Subcutaneous abdominal adipose tissue (tissue), 5 donors: ENCODE results near the gene SERINC5.
A peak's percentile ranks its signal among the peaks of the same experiment; 100 is the strongest.

Experiments used
- H3K27ac ChIP-seq: one replicate; pipeline ENCODE4 v1.7.0; 2013; ENCODE audit warnings: low read depth, mild to moderate bottlenecking, inconsistent platforms, low read length, moderate library complexity
- H3K27me3 ChIP-seq, 5 donors: one replicate each; pipeline ENCODE4 v1.7.0; 2013; ENCODE audit warnings: low read length in 5 of 5, inconsistent platforms in 1 of 5; ENCODE audit not compliant: control insufficient read depth in 5 of 5, insufficient read depth in 4 of 5
- H3K36me3 ChIP-seq, 5 donors: one replicate each; pipeline ENCODE4 v1.7.0; 2013; ENCODE audit warnings: low read length in 5 of 5; ENCODE audit not compliant: control insufficient read depth in 5 of 5, insufficient read depth in 5 of 5
- H3K4me1 ChIP-seq, 5 donors: one replicate each; pipeline ENCODE4 v1.7.0; 2013; ENCODE audit warnings: low read length in 5 of 5, mild to moderate bottlenecking in 3 of 5, moderate library complexity in 1 of 5; ENCODE audit not compliant: control insufficient read depth in 5 of 5, insufficient read depth in 5 of 5
- H3K4me3 ChIP-seq, 5 donors: one replicate each; pipeline ENCODE4 v1.7.0; 2013; ENCODE audit warnings: low read length in 5 of 5, low read depth in 1 of 5
- H3K9ac ChIP-seq, 5 donors: one replicate each; pipeline ENCODE4 v1.7.0; 2013; ENCODE audit warnings: low read length in 5 of 5, mild to moderate bottlenecking in 4 of 5, moderate library complexity in 3 of 5
- H3K9me3 ChIP-seq, 5 donors: one replicate each; pipeline ENCODE4 v1.7.0; 2013; ENCODE audit warnings: low read length in 5 of 5; ENCODE audit not compliant: control insufficient read depth in 5 of 5
- donor health status: healthy.
- donor health status: healthy.
- donor health status: healthy.
- donor health status: healthy.
- donor health status: healthy.

SERINC5 gene

GRCh38 chr5:80217667-80218066 lies 38.2 kb downstream of the SERINC5 start:
- Histone ChIP-seq H3K27ac (no peak overlapping the region), H3K9ac (no peak overlapping the region), H3K4me3 (no peak overlapping the region)

GRCh38 chr5:80216753-80217596 lies 38.9 kb downstream of the SERINC5 start:
- Histone ChIP-seq H3K27me3 (no peaks in the 10 kb centered on the region), H3K36me3 (peaks cover 0 to 6% (median 3%) of the 10 kb centered on the region in 5 donors), H3K4me3 (no peak overlapping the region), H3K4me1 (peaks cover 0 to 24% (median 10%) of the 10 kb centered on the region in 5 donors), H3K27ac (no peak overlapping the region), H3K9me3 (no peaks in the 10 kb centered on the region), H3K9ac (no peak overlapping the region)

More at GRCh38 chr5:80217667-80218066, 38.2 kb downstream of the SERINC5 start:
- H3K36me3 ChIP-seq: peaks cover 0 to 6% (median 3%) of the 10 kb centered on the region in 5 donors
- H3K4me1 ChIP-seq: peaks cover 0 to 24% (median 10%) of the 10 kb centered on the region in 5 donors
- no peaks in the 10 kb centered on the region for H3K9me3 ChIP-seq
- H3K27me3 ChIP-seq: no peaks in the 10 kb centered on the region

- Histone ChIP-seq H3K27me3 (no peaks in the 10 kb centered on the region), H3K4me3 (no peak overlapping the region), H3K9me3 (no peaks in the 10 kb centered on the region), H3K27ac (peak overlapping the region; percentile 15), H3K9ac (no peak overlapping the region), H3K4me1 (peaks cover 0 to 24% (median 10%) of the 10 kb centered on the region in 5 donors), H3K36me3 (peaks cover 0 to 6% (median 3%) of the 10 kb centered on the region in 5 donors)
Observed at GRCh38 chr5:80216096-80216495, 39.8 kb downstream of the SERINC5 start.

GRCh38 chr5:80215523-80215922 lies 40.3 kb downstream of the SERINC5 start:
- no peak overlapping the region for H3K4me3 ChIP-seq
- no peaks in the 10 kb centered on the region for H3K27me3 ChIP-seq
- no peak overlapping the region for H3K9ac ChIP-seq
- no peaks in the 10 kb centered on the region for H3K9me3 ChIP-seq
- H3K4me1 ChIP-seq: peaks cover 0 to 24% (median 10%) of the 10 kb centered on the region in 5 donors
- H3K27ac ChIP-seq: peak overlapping the region; percentile 42
- H3K36me3 ChIP-seq: peaks cover 0 to 3% (median 0%) of the 10 kb centered on the region in 5 donors

GRCh38 chr5:80213466-80213865 lies 42.4 kb downstream of the SERINC5 start:
- H3K4me1 ChIP-seq: peaks cover 0 to 27% (median 14%) of the 10 kb centered on the region in 5 donors
- H3K36me3 ChIP-seq: no peaks in the 10 kb centered on the region
- H3K9me3 ChIP-seq: no peaks in the 10 kb centered on the region
- no peak overlapping the region for H3K4me3 ChIP-seq
- H3K27ac ChIP-seq: no peak overlapping the region
- no peaks in the 10 kb centered on the region for H3K27me3 ChIP-seq
- H3K9ac ChIP-seq: no peak overlapping the region

GRCh38 chr5:80212171-80212667 lies 43.6 kb downstream of the SERINC5 start:
- H3K27ac ChIP-seq: no peak overlapping the region
- H3K9me3 ChIP-seq: no peaks in the 10 kb centered on the region
- no peaks in the 10 kb centered on the region for H3K27me3 ChIP-seq
- no peak overlapping the region for H3K4me3 ChIP-seq
- H3K4me1 ChIP-seq: peaks cover 0 to 31% (median 27%) of the 10 kb centered on the region in 5 donors
- H3K9ac ChIP-seq: no peak overlapping the region
- no peaks in the 10 kb centered on the region for H3K36me3 ChIP-seq

GRCh38 chr5:80211327-80211726 lies 44.5 kb downstream of the SERINC5 start:
- peaks cover 0 to 33% (median 27%) of the 10 kb centered on the region in 5 donors for H3K4me1 ChIP-seq
- no peak overlapping the region for H3K27ac ChIP-seq
- H3K27me3 ChIP-seq: no peaks in the 10 kb centered on the region
- H3K4me3 ChIP-seq: no peak overlapping the region
- H3K36me3 ChIP-seq: no peaks in the 10 kb centered on the region
- H3K9ac ChIP-seq: no peak overlapping the region
- no peaks in the 10 kb centered on the region for H3K9me3 ChIP-seq

- Histone ChIP-seq H3K4me3 (no peak overlapping the region), H3K27ac (no peak overlapping the region), H3K36me3 (no peaks in the 10 kb centered on the region), H3K27me3 (no peaks in the 10 kb centered on the region), H3K9ac (no peak overlapping the region), H3K4me1 (peaks cover under 1 to 23% (median 22%) of the 10 kb centered on the region in 5 donors), H3K9me3 (peaks cover 0 to 4% (median 0%) of the 10 kb centered on the region in 5 donors)
Observed at GRCh38 chr5:80210014-80210413, 45.8 kb downstream of the SERINC5 start.

GRCh38 chr5:80208381-80208780 lies 47.5 kb downstream of the SERINC5 start:
- no peak overlapping the region for H3K9ac ChIP-seq
- H3K9me3 ChIP-seq: peaks cover 0 to 4% (median 0%) of the 10 kb centered on the region in 5 donors
- H3K4me1 ChIP-seq: peaks cover 2 to 23% (median 19%) of the 10 kb centered on the region in 5 donors
- H3K27me3 ChIP-seq: no peaks in the 10 kb centered on the region
- no peak overlapping the region for H3K4me3 ChIP-seq
- H3K27ac ChIP-seq: no peak overlapping the region
- no peaks in the 10 kb centered on the region for H3K36me3 ChIP-seq

GRCh38 chr5:80207832-80208231 lies 48.0 kb downstream of the SERINC5 start:
- peaks cover 0 to 4% (median 0%) of the 10 kb centered on the region in 5 donors for H3K9me3 ChIP-seq
- H3K4me3 ChIP-seq: no peak overlapping the region
- H3K36me3 ChIP-seq: peaks cover 0 to 1% (median under 1%) of the 10 kb centered on the region in 5 donors
- peaks cover 2 to 23% (median 18%) of the 10 kb centered on the region in 5 donors for H3K4me1 ChIP-seq
- no peaks in the 10 kb centered on the region for H3K27me3 ChIP-seq
- H3K9ac ChIP-seq: peak overlapping the region in 2 of 5 donors; percentile 27 to 29
- no peak overlapping the region for H3K27ac ChIP-seq
